Dermis microvascular lymphatic vessel endothelial cell (primary cell): ENCODE data around the gene DGCR6L. TPM values are rescaled to one million over a fixed set of nuclear protein-coding genes. Genes with fewer than 3 reads are reported as not detected.

Experiments
- total RNA-seq: library from RNA; depleted of rRNA; stranded (reverse); fragments of >200 nt; gene quantifications from 2 replicates; pipeline ENCODE4 v1.2.1, GENCODE V29; 2014

The DGCR6L gene
- total RNA-seq, 1 donor from 2014 or later: 33.9 TPM

Other genes with a start within 250 kb of the DGCR6L start
- gene DGCR8, start 239.8 kb downstream of the DGCR6L start, total RNA-seq: 20.9 and 24.5 TPM in 2 replicates
- 113 and 148 TPM in 2 replicates for gene RANBP1, start 204.0 kb downstream of the DGCR6L start, total RNA-seq
- gene TRMT2A, start 202.8 kb downstream of the DGCR6L start, total RNA-seq: 23.0 and 36.2 TPM in 2 replicates
- gene ZDHHC8, start 188.3 kb downstream of the DGCR6L start, total RNA-seq: 3.0 and 10.7 TPM in 2 replicates
- gene CCDC188, start 169.0 kb downstream of the DGCR6L start, total RNA-seq: 4.9 and 5.0 TPM in 2 replicates
- 1.2 and 2.3 TPM in 2 replicates for gene RTN4R, start 51.7 kb downstream of the DGCR6L start, total RNA-seq
- 10.0 and 15.7 TPM in 2 replicates for gene ZNF74, start 74.1 kb upstream of the DGCR6L start, total RNA-seq
- 4.6 and 7.1 TPM in 2 replicates for gene SCARF2, start 117.8 kb upstream of the DGCR6L start, total RNA-seq
- 14.9 and 23.6 TPM in 2 replicates for gene KLHL22, start 175.7 kb upstream of the DGCR6L start, total RNA-seq
- gene MED15, start 187.6 kb upstream of the DGCR6L start, total RNA-seq: 21.3 and 29.5 TPM in 2 replicates